Measurements from ENCODE around the gene PRKCE. TPM values are rescaled to one million over a fixed set of nuclear protein-coding genes. Genes with fewer than 3 reads are reported as not detected.

Gene PRKCE
- total and polyA plus RNA-seq, 7 experiments from 2014 or later = 1.4 to 37.9 (median 19.5) TPM

DNA sequence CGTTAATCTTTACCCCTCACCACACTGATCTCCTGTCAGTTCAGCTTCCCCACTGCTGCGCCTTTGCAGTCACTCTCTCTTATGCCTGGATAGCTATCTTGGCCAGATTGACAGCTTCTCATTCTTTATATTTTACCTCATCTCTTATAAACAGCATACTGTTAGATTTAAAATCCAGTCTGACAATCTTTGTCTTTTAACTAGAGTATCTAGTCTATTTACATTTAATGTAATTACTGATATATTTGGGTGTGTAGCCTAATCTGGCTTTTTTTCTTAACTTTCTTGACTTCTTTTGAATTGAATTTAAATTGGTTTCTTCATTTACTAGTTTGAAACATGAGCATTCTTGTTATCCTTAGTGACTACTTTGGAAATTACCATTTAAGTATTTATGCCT lies 225.1 kb downstream of the PRKCE start:
- peaks cover 0 to 13% (median 0%) of the 10 kb centered on the region in 7 donors for H3K4me1 Mint-ChIP-seq
- no peak overlapping the region for H3K27ac Mint-ChIP-seq
- no peaks in the 10 kb centered on the region for H3K36me3 ChIP-seq (ENCODE audit: control insufficient read depth in 2 of 3, insufficient read depth in 3 of 3, low read length in 3 of 3)
- intact Hi-C loops (cut with micrococcal nuclease) = no loop called here
- DNase-seq (no peak), ATAC-seq (no peak)
- no peak overlapping the region for H3K4me3 Mint-ChIP-seq
- H3K4me3 ChIP-seq (ENCODE audit: low read length) = no peak overlapping the region
- H3K9me3 ChIP-seq (ENCODE audit: control insufficient read depth in 2 of 3, low read length in 3 of 3) = peaks cover 0 to 8% (median 0%) of the 10 kb centered on the region in 3 experiments
- no peak overlapping the region for H3K27ac ChIP-seq (ENCODE audit: low read depth, low read length)
- no peaks in the 10 kb centered on the region for H3K27me3 ChIP-seq (ENCODE audit: control insufficient read depth in 2 of 2, insufficient read depth in 2 of 2, low read length in 2 of 2)
- H3K27me3 Mint-ChIP-seq = no peaks in the 10 kb centered on the region
- ChIA-PET POLR2A (interaction anchor here (1.0 kb wide), 1 partner anchor 13 kb away, joined by 4 read pairs; no protein-coding TSS in a partner anchor), CTCF (no interaction called here)
- H3K36me3 Mint-ChIP-seq = peaks cover 9 to 50% (median 40%) of the 10 kb centered on the region in 5 donors
- no peaks in the 10 kb centered on the region for H3K4me1 ChIP-seq (ENCODE audit: control insufficient read depth in 2 of 2, insufficient read depth in 2 of 2, low read length in 2 of 2)
- peaks cover 3 to 30% (median 15%) of the 10 kb centered on the region in 11 donors for H3K9me3 Mint-ChIP-seq

DNA sequence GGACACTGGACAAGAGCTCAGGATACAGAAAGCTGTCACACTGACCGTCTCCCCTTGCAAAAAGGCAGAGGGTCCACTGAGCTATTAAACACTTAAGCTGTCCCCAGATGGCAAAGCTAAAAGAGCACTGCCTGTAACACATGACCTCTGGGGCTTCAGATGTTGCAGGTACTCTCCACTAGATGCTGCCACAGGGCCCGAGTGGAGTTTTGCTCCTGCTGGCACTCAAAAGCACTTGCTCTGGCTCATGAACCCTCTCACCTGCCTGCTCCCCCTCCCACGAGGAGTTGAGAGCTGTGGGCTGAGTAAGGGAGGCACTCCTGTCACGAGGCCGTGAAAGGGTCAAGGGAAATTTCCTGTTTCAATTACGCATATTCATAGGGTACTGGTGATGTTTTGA lies 227.9 kb downstream of the PRKCE start:
- Mint-ChIP-seq H3K27me3 (no peaks in the 10 kb centered on the region), H3K4me3 (no peak overlapping the region), H3K36me3 (peaks cover 11 to 49% (median 30%) of the 10 kb centered on the region in 5 donors), H3K4me1 (peaks cover 0 to 5% (median 0%) of the 10 kb centered on the region in 7 donors), H3K9me3 (peaks cover 0 to 30% (median 15%) of the 10 kb centered on the region in 11 donors), H3K27ac (no peak overlapping the region)
- Histone ChIP-seq H3K9me3 (ENCODE audit: control insufficient read depth in 2 of 3, low read length in 3 of 3) (peaks cover 0 to 8% (median 0%) of the 10 kb centered on the region in 3 experiments), H3K27me3 (ENCODE audit: control insufficient read depth in 2 of 2, insufficient read depth in 2 of 2, low read length in 2 of 2) (no peaks in the 10 kb centered on the region), H3K4me3 (ENCODE audit: low read length) (no peak overlapping the region), H3K36me3 (ENCODE audit: control insufficient read depth in 2 of 3, insufficient read depth in 3 of 3, low read length in 3 of 3) (no peaks in the 10 kb centered on the region), H3K27ac (ENCODE audit: low read depth, low read length) (no peak overlapping the region), H3K4me1 (ENCODE audit: control insufficient read depth in 2 of 2, insufficient read depth in 2 of 2, low read length in 2 of 2) (no peaks in the 10 kb centered on the region)
- DNase-seq = no peak
- CTCF ChIA-PET = no interaction called here
- intact Hi-C loops (cut with micrococcal nuclease) = no loop called here
- POLR2A ChIA-PET = interaction anchor here (1.6 kb wide), 1 partner anchor 16 kb away, joined by 3 read pairs; no protein-coding TSS in a partner anchor
- ATAC-seq = no peak

DNA sequence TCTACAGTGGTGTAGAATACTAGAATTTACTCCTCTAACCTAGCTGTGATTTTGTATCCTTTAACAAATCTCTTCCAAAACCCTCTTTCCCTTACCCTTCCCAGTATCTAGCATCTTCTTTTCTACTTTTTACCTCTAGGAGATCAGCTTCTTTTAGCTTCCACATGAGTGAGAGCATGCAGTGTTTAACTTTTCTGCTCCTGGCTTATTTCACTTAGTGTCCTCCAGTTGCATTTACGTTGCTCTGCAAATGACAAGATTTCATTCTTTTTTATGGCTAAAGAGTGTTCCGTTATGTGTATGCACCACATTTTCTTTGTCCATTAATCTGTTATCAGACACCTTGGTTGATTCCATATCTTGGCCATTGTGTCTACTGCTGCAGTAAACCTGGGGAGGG lies 228.5 kb downstream of the PRKCE start:
- Histone ChIP-seq H3K4me1 (ENCODE audit: control insufficient read depth in 2 of 2, insufficient read depth in 2 of 2, low read length in 2 of 2) (no peaks in the 10 kb centered on the region), H3K9me3 (ENCODE audit: control insufficient read depth in 2 of 3, low read length in 3 of 3) (peaks cover 0 to 8% (median 0%) of the 10 kb centered on the region in 3 experiments), H3K27me3 (ENCODE audit: control insufficient read depth in 2 of 2, insufficient read depth in 2 of 2, low read length in 2 of 2) (no peaks in the 10 kb centered on the region), H3K4me3 (ENCODE audit: low read length) (no peak overlapping the region), H3K36me3 (ENCODE audit: control insufficient read depth in 2 of 3, insufficient read depth in 3 of 3, low read length in 3 of 3) (no peaks in the 10 kb centered on the region), H3K27ac (ENCODE audit: low read depth, low read length) (no peak overlapping the region)
- intact Hi-C loops (cut with micrococcal nuclease) = no loop called here
- Mint-ChIP-seq H3K9me3 (peaks cover 0 to 28% (median 13%) of the 10 kb centered on the region in 11 donors), H3K4me3 (no peak overlapping the region), H3K4me1 (peaks cover 0 to 6% (median 0%) of the 10 kb centered on the region in 7 donors), H3K27ac (no peak overlapping the region), H3K36me3 (peaks cover 11 to 43% (median 27%) of the 10 kb centered on the region in 5 donors), H3K27me3 (no peaks in the 10 kb centered on the region)
- ATAC-seq (no peak), DNase-seq (no peak)
- POLR2A ChIA-PET = interaction anchor here (1.6 kb wide), 1 partner anchor 17 kb away, joined by 3 read pairs; no protein-coding TSS in a partner anchor
- CTCF ChIA-PET = no interaction called here

DNA sequence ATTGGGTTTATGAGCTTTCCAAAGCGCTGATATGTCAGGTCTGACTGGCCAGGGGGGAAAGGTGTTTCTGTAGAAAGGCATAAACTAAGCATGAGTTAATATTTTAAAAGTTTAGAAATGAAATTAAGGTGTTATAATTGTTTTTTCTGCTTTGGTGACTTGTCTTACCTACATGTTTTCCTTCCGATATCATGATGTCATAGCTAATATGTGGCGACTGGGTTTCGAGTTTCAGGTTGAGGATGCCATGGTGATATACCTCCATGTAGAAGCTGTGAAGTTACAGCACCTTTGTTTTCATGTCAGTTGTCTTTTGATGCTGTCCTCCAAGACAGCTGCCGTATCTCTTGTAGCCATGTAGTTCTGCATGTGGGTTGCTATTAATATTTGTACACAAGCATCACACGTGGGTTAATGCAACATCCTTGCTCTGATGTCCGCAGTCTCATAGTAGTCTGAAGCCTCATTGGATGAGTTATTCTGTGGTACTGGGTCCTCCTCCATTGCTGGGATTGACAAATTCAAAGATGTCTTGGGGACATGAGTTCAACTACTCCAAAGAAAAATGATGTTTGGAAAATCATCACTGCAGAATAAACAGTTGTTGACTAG lies 230.6 kb downstream of the PRKCE start:
- CTCF ChIA-PET = interaction anchor here (0.6 to 1.0 kb wide), 2 partner anchors 13 to 927 kb away, joined by 3 read pairs; no protein-coding TSS in a partner anchor
- intact Hi-C loops (cut with micrococcal nuclease) = no loop called here
- Mint-ChIP-seq H3K4me1 (peaks cover 0 to 15% (median 4%) of the 10 kb centered on the region in 7 donors), H3K27ac (no peak overlapping the region), H3K27me3 (no peaks in the 10 kb centered on the region), H3K9me3 (peaks cover 0 to 7% (median 2%) of the 10 kb centered on the region in 11 donors), H3K4me3 (no peak overlapping the region), H3K36me3 (peaks cover 6 to 29% (median 13%) of the 10 kb centered on the region in 5 donors)
- ATAC-seq (no peak), DNase-seq (no peak)
- Histone ChIP-seq H3K36me3 (ENCODE audit: control insufficient read depth in 2 of 3, insufficient read depth in 3 of 3, low read length in 3 of 3) (no peaks in the 10 kb centered on the region), H3K27me3 (ENCODE audit: control insufficient read depth in 2 of 2, insufficient read depth in 2 of 2, low read length in 2 of 2) (no peaks in the 10 kb centered on the region), H3K27ac (ENCODE audit: low read depth, low read length) (no peak overlapping the region), H3K4me3 (ENCODE audit: low read length) (no peak overlapping the region), H3K4me1 (ENCODE audit: control insufficient read depth in 2 of 2, insufficient read depth in 2 of 2, low read length in 2 of 2) (no peaks in the 10 kb centered on the region), H3K9me3 (ENCODE audit: control insufficient read depth in 2 of 3, low read length in 3 of 3) (no peaks in the 10 kb centered on the region)
- POLR2A ChIA-PET = interaction anchor here (0.7 kb wide), 1 partner anchor 41 kb away, joined by 3 read pairs; no protein-coding TSS in a partner anchor

DNA sequence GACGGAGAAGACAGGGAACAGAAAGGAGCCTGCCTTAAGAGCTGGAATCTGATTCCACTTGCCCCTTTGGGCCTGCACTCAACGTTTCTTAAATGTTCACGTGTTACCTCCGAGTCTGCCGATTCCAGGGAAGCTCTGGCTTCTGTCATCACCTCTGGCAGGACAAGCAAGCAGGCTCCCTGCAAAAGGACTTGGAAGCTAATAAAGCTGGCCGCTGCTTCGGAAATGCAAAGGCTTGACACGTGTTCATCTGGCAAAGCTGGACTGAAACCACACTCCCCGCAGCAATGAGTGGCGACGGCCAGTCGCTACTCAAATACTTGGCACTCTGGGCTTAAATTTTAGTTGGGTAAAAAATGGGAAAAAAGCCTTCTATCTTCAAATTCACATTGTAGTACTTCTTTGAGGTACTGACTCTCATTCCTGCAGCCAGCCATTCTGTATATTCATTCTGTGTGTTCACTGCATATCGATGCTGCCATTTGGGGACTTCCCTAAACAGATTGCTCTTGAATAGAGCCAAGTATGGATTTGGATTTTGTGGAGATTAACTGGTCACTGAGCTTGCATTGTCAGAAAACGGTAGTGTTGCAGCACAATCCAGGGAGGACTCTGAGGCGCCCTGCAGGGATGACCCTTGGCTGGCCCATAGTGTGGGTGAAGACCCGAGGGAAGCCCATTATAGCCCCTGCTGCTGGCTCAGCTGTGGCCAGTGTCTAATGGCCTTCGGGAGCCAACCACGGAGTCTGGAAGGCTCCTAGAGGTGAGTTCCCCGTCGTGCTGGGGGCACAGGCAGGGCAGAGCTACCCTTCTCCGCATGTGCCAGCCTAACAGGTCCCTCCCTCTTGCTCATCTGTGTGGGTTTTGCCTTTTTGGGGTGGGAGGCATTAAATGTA lies 231.5 kb downstream of the PRKCE start:
- H3K4me3 ChIP-seq (ENCODE audit: low read length) = no peak overlapping the region
- H3K36me3 ChIP-seq (ENCODE audit: control insufficient read depth in 2 of 3, insufficient read depth in 3 of 3, low read length in 3 of 3) = no peaks in the 10 kb centered on the region
- ATAC-seq (no peak), DNase-seq (no peak)
- H3K27ac ChIP-seq (ENCODE audit: low read depth, low read length) = no peak overlapping the region
- Mint-ChIP-seq H3K9me3 (peaks cover 0 to 1% (median 0%) of the 10 kb centered on the region in 11 donors), H3K4me3 (no peak overlapping the region), H3K36me3 (peaks cover under 1 to 22% (median 6%) of the 10 kb centered on the region in 5 donors), H3K4me1 (peaks cover 3 to 18% (median 7%) of the 10 kb centered on the region in 7 donors), H3K27ac (no peak overlapping the region), H3K27me3 (no peaks in the 10 kb centered on the region)
- H3K27me3 ChIP-seq (ENCODE audit: control insufficient read depth in 2 of 2, insufficient read depth in 2 of 2, low read length in 2 of 2) = no peaks in the 10 kb centered on the region
- H3K9me3 ChIP-seq (ENCODE audit: control insufficient read depth in 2 of 3, low read length in 3 of 3) = no peaks in the 10 kb centered on the region
- POLR2A ChIA-PET = interaction anchor here (0.5 to 0.7 kb wide), 2 partner anchors 15 to 42 kb away, joined by 3 read pairs; no protein-coding TSS in a partner anchor
- CTCF ChIA-PET = interaction anchor here (1.0 kb wide), 1 partner anchor 14 kb away, joined by 3 read pairs; no protein-coding TSS in a partner anchor
- intact Hi-C loops (cut with micrococcal nuclease) = no loop called here
- no peaks in the 10 kb centered on the region for H3K4me1 ChIP-seq (ENCODE audit: control insufficient read depth in 2 of 2, insufficient read depth in 2 of 2, low read length in 2 of 2)

DNA sequence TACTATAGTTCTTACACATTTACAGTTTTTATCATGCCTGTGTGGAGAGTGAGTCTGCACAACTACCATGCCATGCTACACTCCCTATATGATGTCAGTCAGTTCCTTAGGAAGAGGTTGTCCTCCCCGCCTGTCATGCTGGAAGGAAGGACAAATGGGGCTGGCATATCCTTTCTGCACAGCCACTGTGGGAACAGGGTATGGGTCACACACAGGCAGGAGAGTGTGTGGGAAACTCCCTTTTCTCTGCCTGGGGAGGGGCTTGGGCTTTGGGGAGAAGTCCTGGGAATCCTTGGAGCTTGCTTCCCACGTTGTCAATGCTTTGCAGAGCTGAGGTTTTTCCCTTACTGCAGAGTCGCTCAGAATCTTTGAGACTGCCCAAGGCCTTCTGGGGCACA lies 232.1 kb downstream of the PRKCE start:
- Mint-ChIP-seq H3K4me3 (no peak overlapping the region), H3K36me3 (peaks cover 0 to 17% (median 6%) of the 10 kb centered on the region in 5 donors), H3K4me1 (peaks cover 4 to 19% (median 9%) of the 10 kb centered on the region in 7 donors), H3K27ac (no peak overlapping the region), H3K9me3 (no peaks in the 10 kb centered on the region), H3K27me3 (no peaks in the 10 kb centered on the region)
- Histone ChIP-seq H3K9me3 (ENCODE audit: control insufficient read depth in 2 of 3, low read length in 3 of 3) (no peaks in the 10 kb centered on the region), H3K36me3 (ENCODE audit: control insufficient read depth in 2 of 3, insufficient read depth in 3 of 3, low read length in 3 of 3) (no peaks in the 10 kb centered on the region), H3K27ac (ENCODE audit: low read depth, low read length) (no peak overlapping the region), H3K4me1 (ENCODE audit: control insufficient read depth in 2 of 2, insufficient read depth in 2 of 2, low read length in 2 of 2) (peaks cover 0 to 3% of the 10 kb centered on the region in 2 donors), H3K4me3 (ENCODE audit: low read length) (no peak overlapping the region), H3K27me3 (ENCODE audit: control insufficient read depth in 2 of 2, insufficient read depth in 2 of 2, low read length in 2 of 2) (no peaks in the 10 kb centered on the region)
- CTCF ChIA-PET = no interaction called here
- DNase-seq = no peak
- POLR2A ChIA-PET = interaction anchor here (0.5 kb wide), 1 partner anchor 16 kb away, joined by 3 read pairs; no protein-coding TSS in a partner anchor
- intact Hi-C loops (cut with micrococcal nuclease) = no loop called here
- ATAC-seq = no peak
